ENCODE results near the gene PTPN13.

PTPN13 gene, protein sequence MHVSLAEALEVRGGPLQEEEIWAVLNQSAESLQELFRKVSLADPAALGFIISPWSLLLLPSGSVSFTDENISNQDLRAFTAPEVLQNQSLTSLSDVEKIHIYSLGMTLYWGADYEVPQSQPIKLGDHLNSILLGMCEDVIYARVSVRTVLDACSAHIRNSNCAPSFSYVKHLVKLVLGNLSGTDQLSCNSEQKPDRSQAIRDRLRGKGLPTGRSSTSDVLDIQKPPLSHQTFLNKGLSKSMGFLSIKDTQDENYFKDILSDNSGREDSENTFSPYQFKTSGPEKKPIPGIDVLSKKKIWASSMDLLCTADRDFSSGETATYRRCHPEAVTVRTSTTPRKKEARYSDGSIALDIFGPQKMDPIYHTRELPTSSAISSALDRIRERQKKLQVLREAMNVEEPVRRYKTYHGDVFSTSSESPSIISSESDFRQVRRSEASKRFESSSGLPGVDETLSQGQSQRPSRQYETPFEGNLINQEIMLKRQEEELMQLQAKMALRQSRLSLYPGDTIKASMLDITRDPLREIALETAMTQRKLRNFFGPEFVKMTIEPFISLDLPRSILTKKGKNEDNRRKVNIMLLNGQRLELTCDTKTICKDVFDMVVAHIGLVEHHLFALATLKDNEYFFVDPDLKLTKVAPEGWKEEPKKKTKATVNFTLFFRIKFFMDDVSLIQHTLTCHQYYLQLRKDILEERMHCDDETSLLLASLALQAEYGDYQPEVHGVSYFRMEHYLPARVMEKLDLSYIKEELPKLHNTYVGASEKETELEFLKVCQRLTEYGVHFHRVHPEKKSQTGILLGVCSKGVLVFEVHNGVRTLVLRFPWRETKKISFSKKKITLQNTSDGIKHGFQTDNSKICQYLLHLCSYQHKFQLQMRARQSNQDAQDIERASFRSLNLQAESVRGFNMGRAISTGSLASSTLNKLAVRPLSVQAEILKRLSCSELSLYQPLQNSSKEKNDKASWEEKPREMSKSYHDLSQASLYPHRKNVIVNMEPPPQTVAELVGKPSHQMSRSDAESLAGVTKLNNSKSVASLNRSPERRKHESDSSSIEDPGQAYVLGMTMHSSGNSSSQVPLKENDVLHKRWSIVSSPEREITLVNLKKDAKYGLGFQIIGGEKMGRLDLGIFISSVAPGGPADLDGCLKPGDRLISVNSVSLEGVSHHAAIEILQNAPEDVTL (N-terminal part only)

GRCh38 chr4:86593688-86594558 lies at the start of gene PTPN13:
PTPN13 (plus strand) TSS chr4:86594315; CDS start chr4:86635257, 40,942 bp downstream.
- peak; percentile 20 for TF ChIP-seq CTCF (IDR thresholded peaks at IDR 0.05; ENCODE audit: borderline replicate concordance, control extremely low read depth, extremely low read depth, insufficient read depth, missing control alignments)
- peak; percentile 96 for DNase-seq (ENCODE audit: low spot score)
- in situ Hi-C loops (cut with MboI; ENCODE audit: low sequenced_read_pairs, unreplicated experiment) = no loop called here

GRCh38 chr4:86547140-86547539 lies 47.0 kb upstream of the PTPN13 start:
- DNase-seq (ENCODE audit: low spot score) = no peak
- TF ChIP-seq CTCF (IDR thresholded peaks at IDR 0.05; ENCODE audit: borderline replicate concordance, control extremely low read depth, extremely low read depth, insufficient read depth, missing control alignments) = no peak
- in situ Hi-C loops (cut with MboI; ENCODE audit: low sequenced_read_pairs, unreplicated experiment) = no loop called here

- in situ Hi-C loops (cut with MboI; ENCODE audit: low sequenced_read_pairs, unreplicated experiment) = no loop called here
- no peak for TF ChIP-seq CTCF (IDR thresholded peaks at IDR 0.05; ENCODE audit: borderline replicate concordance, control extremely low read depth, extremely low read depth, insufficient read depth, missing control alignments)
- no peak for DNase-seq (ENCODE audit: low spot score)
Measured at GRCh38 chr4:86549163-86549788, 44.8 kb upstream of the PTPN13 start.

- in situ Hi-C loops (cut with MboI; ENCODE audit: low sequenced_read_pairs, unreplicated experiment) = no loop called here
- no peak for TF ChIP-seq CTCF (IDR thresholded peaks at IDR 0.05; ENCODE audit: borderline replicate concordance, control extremely low read depth, extremely low read depth, insufficient read depth, missing control alignments)
- DNase-seq (ENCODE audit: low spot score) = no peak
Measured at GRCh38 chr4:86551387-86551786, 42.7 kb upstream of the PTPN13 start.

DNA sequence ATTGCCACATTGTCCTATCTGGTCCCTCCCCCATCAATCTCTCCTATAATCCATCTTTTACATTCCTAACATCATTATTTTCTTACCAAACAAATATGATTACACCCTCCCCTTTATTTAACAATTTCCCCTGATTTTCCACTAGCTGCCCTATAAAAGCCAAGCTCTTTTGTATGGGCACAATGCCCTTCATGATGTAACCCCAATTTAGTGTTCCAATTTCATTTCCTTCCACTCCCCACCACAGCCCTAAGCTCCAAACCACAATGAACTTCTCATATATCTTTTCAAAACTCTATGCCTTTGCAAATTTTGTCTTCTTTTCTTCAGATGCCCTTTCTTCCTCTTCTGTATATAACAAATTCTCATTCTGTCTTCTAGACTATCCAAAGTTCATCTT lies 39.5 kb upstream of the PTPN13 start:
- in situ Hi-C loops (cut with MboI; ENCODE audit: low sequenced_read_pairs, unreplicated experiment) = no loop called here
- no peak for DNase-seq (ENCODE audit: low spot score)
- TF ChIP-seq CTCF (IDR thresholded peaks at IDR 0.05; ENCODE audit: borderline replicate concordance, control extremely low read depth, extremely low read depth, insufficient read depth, missing control alignments) = no peak

Data from GM13976 (cell line).